Non-pigmented ciliary epithelial cell (primary cell): ENCODE results near the gene SLC6A11.

ENCODE experiments used
- DNase-seq: peaks from one replicate; pipeline ENCODE4 v3.0.0-alpha.2; 2010; ENCODE audit warnings: low read depth

The SLC6A11 gene

DNA sequence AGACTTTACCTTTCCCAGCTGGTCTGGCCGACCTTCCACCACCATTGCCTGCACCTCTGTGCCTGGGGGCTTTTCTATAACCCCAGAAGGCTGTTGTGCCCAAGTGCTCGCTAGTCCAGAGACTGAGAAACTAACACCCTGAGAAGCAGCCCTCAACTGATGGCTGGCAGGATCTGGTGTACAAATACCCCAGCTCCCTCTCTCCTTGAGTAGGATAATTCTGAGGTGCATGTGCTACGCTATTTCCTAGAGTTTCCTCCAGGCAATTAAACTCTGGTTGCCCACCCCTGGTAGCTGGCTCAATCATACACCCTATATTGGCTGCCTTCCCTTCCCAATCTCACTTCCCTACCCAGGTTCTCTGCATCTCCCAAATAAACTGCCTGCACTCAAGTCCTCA, 165.0 kb downstream of the SLC6A11 start:
- DNase-seq = no peak

DNA sequence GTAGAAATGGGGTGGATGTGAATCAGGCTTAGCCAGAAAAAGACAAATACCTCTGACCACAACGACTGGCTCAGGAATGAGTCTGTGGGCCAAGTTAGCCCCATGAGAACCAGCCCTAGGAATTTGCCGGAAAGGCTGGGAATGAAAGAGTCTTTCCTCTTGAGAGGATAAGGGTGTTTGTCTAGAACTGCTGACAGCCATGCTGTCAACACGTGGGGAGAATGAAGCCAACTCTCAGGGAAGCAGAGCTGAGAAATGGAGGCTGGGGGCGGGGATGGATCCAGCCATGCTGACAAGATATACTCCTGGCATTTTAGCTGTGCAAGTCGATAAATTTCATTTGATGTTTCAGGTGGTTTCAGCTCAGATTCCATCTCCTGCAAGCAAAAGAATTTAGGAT, 165.9 kb downstream of the SLC6A11 start:
- DNase-seq = no peak

DNA sequence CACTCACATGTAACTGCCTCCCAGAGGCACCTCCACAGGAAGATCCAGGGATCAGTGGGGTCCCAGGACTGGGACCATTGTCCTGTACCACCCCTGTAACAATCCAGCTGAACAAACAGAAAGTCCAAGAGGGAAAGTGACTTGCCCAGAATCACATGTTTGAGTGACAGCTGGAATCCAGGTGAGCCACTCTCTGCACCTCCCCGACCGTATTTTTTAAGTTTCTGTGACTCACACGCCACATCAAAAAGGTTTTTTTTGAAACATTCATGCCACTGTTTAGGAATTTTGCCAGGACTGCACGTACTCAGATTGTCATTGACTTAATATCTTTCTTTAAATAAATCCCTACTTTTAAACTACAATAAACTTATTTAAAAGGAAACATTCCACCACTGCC, 166.8 kb downstream of the SLC6A11 start:
- no peak for DNase-seq

DNA sequence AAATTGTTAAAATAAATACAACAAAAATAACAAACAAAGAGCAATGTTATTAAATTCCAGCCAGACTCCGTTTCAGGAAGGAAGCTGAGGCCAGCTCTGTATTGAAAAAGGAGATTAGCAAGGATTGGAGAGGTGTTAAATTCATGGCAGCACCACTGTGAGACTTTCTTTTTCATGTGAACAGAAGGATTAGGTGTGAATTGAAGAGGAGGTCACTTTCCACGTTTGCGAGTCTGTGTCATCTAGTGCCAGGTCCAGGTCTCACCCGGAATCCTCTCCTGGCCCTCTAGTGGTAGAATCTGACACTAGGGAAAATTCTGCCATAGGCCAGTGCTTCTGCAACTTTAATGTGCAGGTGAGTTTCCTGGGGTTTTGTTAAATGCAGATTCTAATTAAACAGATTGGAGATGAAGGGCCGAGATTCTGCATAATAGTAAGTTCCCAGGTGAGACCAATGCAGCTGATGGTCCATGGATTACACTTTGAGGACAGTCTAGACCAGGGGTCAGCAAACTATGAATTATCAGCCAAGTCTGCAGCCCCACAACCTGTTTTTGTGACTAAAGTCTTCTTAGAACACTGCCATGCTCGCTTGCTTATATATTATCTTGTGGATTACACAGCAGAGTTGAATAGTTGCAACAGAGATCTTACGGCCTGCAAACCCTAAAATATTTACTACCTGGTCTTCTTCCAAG, 167.3 kb downstream of the SLC6A11 start:
- DNase-seq = peak; percentile 11

DNA sequence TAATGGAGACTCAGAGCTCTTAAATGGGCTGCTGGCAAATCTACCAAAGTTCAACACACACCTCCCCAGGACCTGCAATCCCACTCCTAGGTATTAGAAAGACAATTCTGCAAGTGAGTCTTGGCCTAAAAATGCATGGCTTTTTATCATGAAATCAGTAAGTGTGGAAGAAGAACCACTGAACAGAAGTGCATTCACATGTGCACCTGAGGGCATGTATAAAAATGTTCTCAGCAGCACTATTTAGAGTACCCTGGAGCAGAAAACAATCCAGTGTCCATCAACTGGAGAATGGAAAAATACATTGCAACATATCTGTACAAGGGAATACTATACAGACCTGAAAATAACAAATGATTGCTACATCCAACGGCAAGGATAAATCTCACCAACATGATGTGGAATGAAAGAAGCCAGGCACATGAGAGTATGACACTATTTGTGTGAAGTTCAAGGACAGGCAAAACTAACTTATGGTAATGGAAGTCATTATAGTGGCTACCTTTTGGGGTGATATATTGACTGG, 168.4 kb downstream of the SLC6A11 start:
- no peak for DNase-seq

DNA sequence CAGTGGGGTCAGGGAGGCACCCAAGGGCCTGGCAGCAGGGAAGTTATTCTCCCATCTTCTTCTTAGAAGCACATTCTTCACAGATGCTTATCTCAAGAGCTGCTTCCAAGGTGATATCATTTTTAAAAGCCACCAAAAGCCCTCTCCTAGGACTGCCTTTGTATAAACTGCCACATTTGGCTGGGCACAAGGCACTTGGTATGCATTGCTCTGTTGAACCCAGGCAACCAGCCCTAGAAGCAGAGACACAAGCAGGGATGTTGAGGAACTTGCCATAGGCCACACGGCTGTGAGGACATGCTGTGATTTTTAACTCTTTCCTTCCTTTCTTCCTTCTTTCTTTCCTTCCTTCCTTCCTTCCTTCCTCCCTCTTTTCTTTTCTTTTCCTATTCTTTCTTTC, 169.2 kb downstream of the SLC6A11 start:
- DNase-seq = no peak

DNA sequence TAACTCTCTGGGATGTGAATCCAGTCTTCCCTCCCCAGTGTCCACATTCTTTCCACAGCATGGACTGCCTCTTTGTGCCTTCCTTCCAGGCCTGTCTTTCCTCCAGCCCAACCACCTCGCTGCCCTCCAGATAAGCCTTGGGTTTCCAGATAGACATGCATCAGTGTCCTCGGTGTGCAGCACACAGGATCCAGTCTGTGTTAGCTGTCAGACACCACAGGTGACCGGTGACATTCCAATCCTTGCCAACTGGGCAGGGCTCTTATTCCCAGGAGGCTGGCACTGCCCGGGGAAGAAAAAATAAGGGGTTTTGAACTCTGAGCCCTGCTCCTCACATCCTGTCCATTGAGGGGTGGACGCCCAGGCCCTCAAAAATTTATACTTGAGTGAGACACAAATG, 170.6 kb downstream of the SLC6A11 start:
- no peak for DNase-seq

DNA sequence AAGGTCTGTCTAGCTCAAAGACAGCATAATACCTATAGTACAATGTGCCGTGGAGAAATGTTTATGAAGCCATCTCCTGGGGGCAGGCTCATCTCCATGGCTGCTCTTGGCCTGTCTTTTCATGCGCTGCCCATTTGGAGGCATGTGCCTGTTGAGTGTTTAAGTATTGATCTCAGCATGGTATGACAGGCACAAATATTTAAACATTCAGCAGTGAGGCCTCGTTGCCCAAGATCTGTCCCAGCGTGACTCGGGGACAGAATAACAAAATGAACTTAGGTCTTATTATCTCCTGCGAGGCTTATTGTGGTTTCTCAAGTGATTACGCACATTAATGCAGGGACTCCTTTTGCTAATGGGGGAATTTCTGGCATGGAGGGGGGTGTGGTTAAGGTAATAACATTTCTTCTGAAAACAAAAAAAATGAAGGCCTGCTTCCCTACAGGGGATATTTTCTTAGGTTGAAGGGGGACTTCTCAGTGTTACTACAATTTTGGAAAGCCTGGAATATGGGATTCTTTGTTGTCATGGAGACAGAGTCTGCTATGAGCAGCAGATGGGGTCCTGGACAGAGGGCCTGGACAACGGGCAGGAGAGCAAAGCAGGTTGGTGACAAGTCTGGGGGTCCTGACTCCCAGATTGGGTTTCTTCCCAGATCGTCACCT, 172.1 kb downstream of the SLC6A11 start:
- no peak for DNase-seq

DNA sequence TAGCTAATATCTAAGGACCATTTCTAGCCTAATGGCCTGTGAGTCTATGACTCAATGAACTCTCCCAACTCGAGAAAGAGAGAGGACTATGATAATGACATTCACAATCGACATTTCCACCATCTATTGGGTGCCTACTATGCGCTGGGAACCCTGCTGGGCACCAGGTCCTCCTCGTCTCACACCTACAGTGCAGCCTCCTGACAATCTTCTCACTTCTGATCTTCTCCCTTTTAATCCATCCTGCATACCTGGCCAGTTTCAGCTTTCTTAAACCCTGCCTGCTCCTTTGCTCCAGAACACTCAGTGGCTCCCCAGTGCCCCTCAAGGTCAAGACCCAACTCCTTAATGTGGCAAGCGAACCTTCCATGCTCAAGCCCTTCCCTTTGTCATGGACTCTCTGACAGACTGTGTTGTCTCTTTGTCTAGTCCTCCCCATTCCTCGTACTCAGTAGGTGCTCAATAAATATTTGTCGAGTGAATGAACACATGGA, 173.0 kb downstream of the SLC6A11 start:
- DNase-seq = no peak
